Subcutaneous abdominal adipose tissue (tissue), 5 donors: ENCODE measurements around the gene ZNF544.

Source experiments
- H3K27ac ChIP-seq: one replicate; pipeline ENCODE4 v1.7.0; 2013; ENCODE audit warnings: low read depth, mild to moderate bottlenecking, inconsistent platforms, low read length, moderate library complexity
- H3K27me3 ChIP-seq, 5 donors: one replicate each; pipeline ENCODE4 v1.7.0; 2013; ENCODE audit warnings: low read length in 5 of 5, inconsistent platforms in 1 of 5; ENCODE audit not compliant: control insufficient read depth in 5 of 5, insufficient read depth in 4 of 5
- H3K36me3 ChIP-seq, 5 donors: one replicate each; pipeline ENCODE4 v1.7.0; 2013; ENCODE audit warnings: low read length in 5 of 5; ENCODE audit not compliant: control insufficient read depth in 5 of 5, insufficient read depth in 5 of 5
- H3K4me1 ChIP-seq, 5 donors: one replicate each; pipeline ENCODE4 v1.7.0; 2013; ENCODE audit warnings: low read length in 5 of 5, mild to moderate bottlenecking in 3 of 5, moderate library complexity in 1 of 5; ENCODE audit not compliant: control insufficient read depth in 5 of 5, insufficient read depth in 5 of 5
- H3K4me3 ChIP-seq, 5 donors: one replicate each; pipeline ENCODE4 v1.7.0; 2013; ENCODE audit warnings: low read length in 5 of 5, low read depth in 1 of 5
- H3K9ac ChIP-seq, 5 donors: one replicate each; pipeline ENCODE4 v1.7.0; 2013; ENCODE audit warnings: low read length in 5 of 5, mild to moderate bottlenecking in 4 of 5, moderate library complexity in 3 of 5
- H3K9me3 ChIP-seq, 5 donors: one replicate each; pipeline ENCODE4 v1.7.0; 2013; ENCODE audit warnings: low read length in 5 of 5; ENCODE audit not compliant: control insufficient read depth in 5 of 5
- donor health status: healthy.
- donor health status: healthy.
- donor health status: healthy.
- donor health status: healthy.
- donor health status: healthy.

The ZNF544 gene

DNA sequence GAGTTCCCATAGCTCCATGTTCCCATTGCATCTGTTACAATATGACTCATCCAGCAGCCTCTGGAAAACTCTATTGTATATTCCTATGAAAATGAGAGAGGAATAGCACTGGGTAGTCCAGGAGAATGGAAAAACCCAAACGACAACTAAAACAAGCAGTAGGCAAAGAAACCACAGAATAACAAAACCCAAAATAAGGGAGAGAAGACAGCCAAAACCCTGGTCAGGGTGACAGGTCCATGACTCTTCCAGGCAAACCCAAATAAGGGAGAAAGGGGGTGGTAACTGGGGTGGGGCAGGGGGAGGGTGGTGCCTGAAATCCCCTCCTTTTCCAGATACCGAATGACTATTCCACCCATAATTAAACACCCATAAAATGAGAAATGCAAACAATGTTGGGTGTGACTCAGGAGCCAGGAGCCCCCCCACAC is 46.1 kb downstream of the ZNF544 start:
- H3K9ac ChIP-seq, result no peak overlapping the region
- H3K27ac ChIP-seq, result no peak overlapping the region
- peaks cover 2 to 22% (median 11%) of the 10 kb centered on the region in 5 donors for H3K36me3 ChIP-seq
- peaks cover 0 to 20% (median 15%) of the 10 kb centered on the region in 5 donors for H3K4me1 ChIP-seq
- no peaks in the 10 kb centered on the region for H3K27me3 ChIP-seq
- H3K4me3 ChIP-seq, result peak overlapping the region in 2 of 5 donors; percentile 29
- H3K9me3 ChIP-seq, result peaks cover 18 to 62% (median 48%) of the 10 kb centered on the region in 5 donors

GRCh38 chr19:58275564-58275963 is 46.9 kb downstream of the ZNF544 start:
- Histone ChIP-seq H3K4me1 (peaks cover 2 to 27% (median 19%) of the 10 kb centered on the region in 5 donors), H3K36me3 (peaks cover 2 to 22% (median 8%) of the 10 kb centered on the region in 5 donors), H3K27me3 (no peaks in the 10 kb centered on the region), H3K9ac (no peak overlapping the region), H3K9me3 (peaks cover 13 to 56% (median 40%) of the 10 kb centered on the region in 5 donors), H3K27ac (no peak overlapping the region), H3K4me3 (peak overlapping the region in 2 of 5 donors; percentile 25 to 29)

- Histone ChIP-seq H3K4me1 (peaks cover 2 to 32% (median 19%) of the 10 kb centered on the region in 5 donors), H3K27me3 (no peaks in the 10 kb centered on the region), H3K4me3 (peak overlapping the region in 2 of 5 donors; percentile 10 to 31), H3K27ac (no peak overlapping the region), H3K9ac (no peak overlapping the region), H3K36me3 (peaks cover 2 to 17% (median 8%) of the 10 kb centered on the region in 5 donors), H3K9me3 (peaks cover 5 to 40% (median 25%) of the 10 kb centered on the region in 5 donors)
These were observed 48.5 kb downstream of the ZNF544 start for GRCh38 chr19:58277197-58277596.

GRCh38 chr19:58277748-58278540 is 49.2 kb downstream of the ZNF544 start:
- peaks cover 2 to 32% (median 19%) of the 10 kb centered on the region in 5 donors for H3K4me1 ChIP-seq
- peak overlapping the region; percentile 80 to 96 (median 91) for H3K4me3 ChIP-seq
- no peaks in the 10 kb centered on the region for H3K27me3 ChIP-seq
- H3K36me3 ChIP-seq, result peaks cover 2 to 17% (median 8%) of the 10 kb centered on the region in 5 donors
- peak overlapping the region; percentile 66 to 95 (median 87) for H3K9ac ChIP-seq
- H3K9me3 ChIP-seq, result peaks cover 5 to 34% (median 22%) of the 10 kb centered on the region in 5 donors
- H3K27ac ChIP-seq, result peak overlapping the region; percentile 92

GRCh38 chr19:58278541-58279041 is 49.9 kb downstream of the ZNF544 start, which contains the start of gene ZNF8:
Gene ZNF8 (plus strand): TSS chr19:58278955. CDS start chr19:58279082, 127 bp downstream.
- Histone ChIP-seq H3K4me3 (peak within 1 kb of the TSS; percentile 80 to 96 (median 91)), H3K27me3 (no peaks in the 10 kb centered on the region), H3K9me3 (peaks cover 5 to 30% (median 21%) of the 10 kb centered on the region in 5 donors), H3K4me1 (peaks cover 2 to 32% (median 19%) of the 10 kb centered on the region in 5 donors), H3K36me3 (peaks cover 2 to 17% (median 8%) of the 10 kb centered on the region in 5 donors), H3K27ac (peak within 1 kb of the TSS; percentile 92), H3K9ac (peak within 1 kb of the TSS; percentile 66 to 96 (median 95))

DNA sequence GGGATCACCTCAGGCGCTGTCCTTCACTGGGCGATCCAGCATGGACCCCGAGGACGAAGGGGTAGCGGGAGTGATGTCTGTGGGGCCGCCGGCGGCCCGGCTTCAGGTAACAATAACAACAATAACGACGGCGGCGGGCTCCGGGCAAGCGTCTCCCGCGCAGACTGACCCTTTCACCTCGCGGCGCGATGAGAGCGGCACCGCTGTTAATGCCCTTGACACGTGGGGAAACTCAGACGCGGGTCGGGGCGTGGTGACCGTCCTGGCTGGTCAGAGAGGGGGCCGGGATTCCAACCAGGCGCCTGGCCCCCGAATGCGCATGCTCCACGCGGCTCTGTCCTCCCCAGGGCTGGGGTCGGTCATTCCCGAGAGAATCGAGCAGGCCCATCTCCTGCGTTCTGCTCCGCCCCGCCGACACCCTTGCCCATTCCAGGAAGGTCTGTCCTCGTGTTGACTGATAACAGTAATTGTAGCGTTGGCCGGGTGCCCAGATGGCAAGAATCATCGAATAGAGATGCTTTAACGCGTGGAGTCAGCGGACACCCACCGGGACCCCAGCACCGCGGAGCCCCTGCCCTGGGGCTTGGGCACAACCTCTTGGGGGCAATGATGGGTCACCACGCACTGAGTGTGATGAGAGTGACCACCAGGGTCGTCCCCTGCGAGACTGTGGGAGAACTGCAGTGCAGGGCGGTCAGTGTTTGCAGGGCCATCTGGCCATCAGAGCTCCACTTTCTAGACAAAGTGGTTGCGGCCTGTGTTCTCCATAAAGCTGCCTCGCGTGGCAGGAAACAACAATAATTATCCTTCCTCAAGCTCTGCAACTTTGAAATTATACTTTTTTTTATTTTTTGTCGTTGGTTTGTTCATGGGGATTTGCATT is 50.6 kb downstream of the ZNF544 start:
- Histone ChIP-seq H3K27ac (peak overlapping the region; percentile 92), H3K36me3 (peaks cover 2 to 14% (median 5%) of the 10 kb centered on the region in 5 donors), H3K27me3 (no peaks in the 10 kb centered on the region), H3K4me3 (peak overlapping the region; percentile 63 to 96 (median 91)), H3K9ac (peak overlapping the region; percentile 52 to 96 (median 95)), H3K9me3 (peaks cover 4 to 23% (median 17%) of the 10 kb centered on the region in 5 donors), H3K4me1 (peaks cover 2 to 32% (median 19%) of the 10 kb centered on the region in 5 donors)

DNA sequence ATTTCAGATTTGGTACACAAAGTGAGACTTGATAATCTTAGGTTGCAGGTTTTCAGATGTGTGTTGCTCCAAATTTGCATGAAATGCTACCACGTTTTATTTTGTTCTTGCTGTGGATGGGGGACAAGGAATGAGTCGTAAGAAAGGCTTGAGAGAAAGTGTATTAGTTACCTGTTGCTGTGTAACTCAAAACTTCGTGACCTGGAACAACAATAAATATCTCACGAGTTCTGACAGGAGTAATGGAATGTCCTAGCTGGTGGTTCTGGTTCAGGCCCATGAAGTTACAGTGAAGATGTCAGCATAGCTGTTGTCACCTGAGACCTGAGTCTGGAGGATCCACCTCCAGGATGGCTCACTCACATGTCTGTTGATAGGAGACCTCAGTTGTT is 51.2 kb downstream of the ZNF544 start:
- H3K9me3 ChIP-seq, result peaks cover 0 to 16% (median 10%) of the 10 kb centered on the region in 5 donors
- H3K4me1 ChIP-seq, result peaks cover 2 to 32% (median 19%) of the 10 kb centered on the region in 5 donors
- H3K27me3 ChIP-seq, result no peaks in the 10 kb centered on the region
- H3K9ac ChIP-seq, result no peak overlapping the region
- H3K4me3 ChIP-seq, result peak overlapping the region in 3 of 5 donors; percentile 80 to 96 (median 95)
- no peak overlapping the region for H3K27ac ChIP-seq
- peaks cover 0 to 13% (median 4%) of the 10 kb centered on the region in 5 donors for H3K36me3 ChIP-seq

DNA sequence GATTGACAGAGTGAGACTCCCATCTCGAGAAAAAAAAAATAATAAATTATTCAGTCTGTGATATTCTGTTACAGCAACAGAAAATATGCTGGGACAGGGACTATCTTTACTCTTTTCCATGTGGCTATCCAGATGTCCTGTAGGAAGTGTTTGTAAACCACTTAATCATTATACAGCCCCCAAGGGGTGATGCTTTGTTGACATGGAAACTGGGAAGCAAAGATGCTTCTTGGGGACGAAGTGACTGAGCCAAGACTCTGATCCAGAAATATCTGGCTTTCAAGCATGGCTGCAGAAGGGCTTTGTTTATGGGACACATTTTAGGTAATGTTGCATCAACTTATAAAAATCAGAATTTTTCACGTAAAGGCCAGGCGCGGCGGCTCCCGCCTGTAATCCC is 55.5 kb downstream of the ZNF544 start:
- H3K4me3 ChIP-seq, result no peak overlapping the region
- H3K9me3 ChIP-seq, result peaks cover 0 to 8% (median 4%) of the 10 kb centered on the region in 5 donors
- H3K27me3 ChIP-seq, result no peaks in the 10 kb centered on the region
- no peak overlapping the region for H3K9ac ChIP-seq
- peaks cover 2 to 18% (median 10%) of the 10 kb centered on the region in 5 donors for H3K4me1 ChIP-seq
- H3K27ac ChIP-seq, result no peak overlapping the region
- peaks cover 8 to 39% (median 36%) of the 10 kb centered on the region in 5 donors for H3K36me3 ChIP-seq

- H3K27ac ChIP-seq, result no peak overlapping the region
- H3K9ac ChIP-seq, result no peak overlapping the region
- peaks cover 12 to 80% (median 74%) of the 10 kb centered on the region in 5 donors for H3K36me3 ChIP-seq
- no peaks in the 10 kb centered on the region for H3K4me1 ChIP-seq
- H3K4me3 ChIP-seq, result peak overlapping the region in 2 of 5 donors; percentile 22 to 41
- no peaks in the 10 kb centered on the region for H3K27me3 ChIP-seq
- H3K9me3 ChIP-seq, result peaks cover 7 to 51% (median 43%) of the 10 kb centered on the region in 5 donors
These were observed 63.2 kb downstream of the ZNF544 start for GRCh38 chr19:58291943-58292342.
